ENCODE measurements around the gene PTGES3.
"Not testable (repeated sequence)": the region's sequence is repeated elsewhere in the genome, so short reads cannot be mapped to it uniquely, and the experiment has no call there.

DNA sequence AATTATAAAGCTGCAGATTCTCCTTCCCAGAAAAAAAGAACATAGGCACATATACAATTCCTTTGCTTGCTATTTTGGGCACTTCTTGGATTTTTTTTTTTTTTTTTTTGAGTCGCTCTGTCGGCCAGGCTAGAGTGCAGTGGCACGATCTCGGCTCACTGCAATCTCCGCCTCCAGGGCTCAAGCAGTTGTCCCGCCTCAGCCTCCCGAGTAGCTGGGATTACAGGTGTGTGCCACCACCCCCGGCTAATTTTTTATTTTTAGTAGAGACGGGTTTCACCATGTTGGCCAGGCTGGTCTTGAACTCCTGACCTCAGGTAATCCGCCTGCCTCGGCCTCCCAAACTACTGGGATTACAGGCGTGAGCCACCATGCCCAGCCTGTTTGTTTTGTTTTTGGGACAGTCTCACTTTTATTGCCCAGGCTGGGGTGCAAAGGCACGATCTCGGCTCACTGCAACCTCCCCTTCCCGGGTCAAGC is 38.2 kb upstream of the PTGES3 start:
- TF ChIP-seq, protein P1, sequence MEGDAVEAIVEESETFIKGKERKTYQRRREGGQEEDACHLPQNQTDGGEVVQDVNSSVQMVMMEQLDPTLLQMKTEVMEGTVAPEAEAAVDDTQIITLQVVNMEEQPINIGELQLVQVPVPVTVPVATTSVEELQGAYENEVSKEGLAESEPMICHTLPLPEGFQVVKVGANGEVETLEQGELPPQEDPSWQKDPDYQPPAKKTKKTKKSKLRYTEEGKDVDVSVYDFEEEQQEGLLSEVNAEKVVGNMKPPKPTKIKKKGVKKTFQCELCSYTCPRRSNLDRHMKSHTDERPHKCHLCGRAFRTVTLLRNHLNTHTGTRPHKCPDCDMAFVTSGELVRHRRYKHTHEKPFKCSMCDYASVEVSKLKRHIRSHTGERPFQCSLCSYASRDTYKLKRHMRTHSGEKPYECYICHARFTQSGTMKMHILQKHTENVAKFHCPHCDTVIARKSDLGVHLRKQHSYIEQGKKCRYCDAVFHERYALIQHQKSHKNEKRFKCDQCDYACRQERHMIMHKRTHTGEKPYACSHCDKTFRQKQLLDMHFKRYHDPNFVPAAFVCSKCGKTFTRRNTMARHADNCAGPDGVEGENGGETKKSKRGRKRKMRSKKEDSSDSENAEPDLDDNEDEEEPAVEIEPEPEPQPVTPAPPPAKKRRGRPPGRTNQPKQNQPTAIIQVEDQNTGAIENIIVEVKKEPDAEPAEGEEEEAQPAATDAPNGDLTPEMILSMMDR (tag by site-specific recombination; IDR thresholded peaks at IDR 0.05) = not testable (repeated sequence)
- TF ChIP-seq ZNF701 (tag by site-specific recombination; IDR thresholded peaks at IDR 0.05); ZNF10 (tag by site-specific recombination; IDR thresholded peaks at IDR 0.05); ZNF670 (tag by site-specific recombination; IDR thresholded peaks at IDR 0.05; ENCODE audit: low read depth); ZFP3 (tag by site-specific recombination; IDR thresholded peaks at IDR 0.05; ENCODE audit: low read depth); WT1 (tag by site-specific recombination; IDR thresholded peaks at IDR 0.05): not testable (repeated sequence)
